Measurements from ENCODE around the gene CT45A1.
"Not testable (repeated sequence)": the region's sequence is repeated elsewhere in the genome, so short reads cannot be mapped to it uniquely, and the experiment has no call there.

CT45A1 gene

GRCh38 chrX:135713183-135713689 lies at the start of gene CT45A1:
Gene CT45A1, plus strand, starts transcription at chrX:135713639. Its CDS starts 5,302 bp downstream, at chrX:135718941.
- DNase-seq, result peak; percentile 19

GRCh38 chrX:135672979-135673378 lies 40.5 kb upstream of the CT45A1 start:
- not testable (repeated sequence) for DNase-seq

- DNase-seq, result peak; percentile 48
Measured at GRCh38 chrX:135688137-135688536, 25.3 kb upstream of the CT45A1 start.

GRCh38 chrX:135695471-135695870 lies 18.0 kb upstream of the CT45A1 start:
- DNase-seq, result no peak

- no peak for DNase-seq
Measured at GRCh38 chrX:135697601-135698000, 15.8 kb upstream of the CT45A1 start.

DNA sequence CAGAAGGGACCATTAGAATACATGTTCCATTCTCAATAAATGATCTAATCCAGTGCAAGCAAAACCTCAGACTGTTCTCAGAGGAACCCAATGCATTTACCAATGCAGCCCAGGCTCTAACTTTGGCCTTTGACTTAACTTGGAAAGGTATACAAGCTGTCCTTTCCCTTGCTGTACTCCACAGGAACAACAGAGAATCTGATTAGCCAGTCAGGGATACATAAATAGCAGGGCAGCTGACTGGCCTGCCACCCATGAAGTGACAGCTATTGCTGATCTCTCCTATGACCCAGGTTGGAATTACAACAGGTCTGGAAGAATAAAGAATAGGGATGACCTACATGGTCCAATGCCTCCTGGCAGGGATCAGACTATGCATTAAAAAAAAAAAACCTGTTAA lies 14.5 kb upstream of the CT45A1 start:
- DNase-seq, result no peak

DNA sequence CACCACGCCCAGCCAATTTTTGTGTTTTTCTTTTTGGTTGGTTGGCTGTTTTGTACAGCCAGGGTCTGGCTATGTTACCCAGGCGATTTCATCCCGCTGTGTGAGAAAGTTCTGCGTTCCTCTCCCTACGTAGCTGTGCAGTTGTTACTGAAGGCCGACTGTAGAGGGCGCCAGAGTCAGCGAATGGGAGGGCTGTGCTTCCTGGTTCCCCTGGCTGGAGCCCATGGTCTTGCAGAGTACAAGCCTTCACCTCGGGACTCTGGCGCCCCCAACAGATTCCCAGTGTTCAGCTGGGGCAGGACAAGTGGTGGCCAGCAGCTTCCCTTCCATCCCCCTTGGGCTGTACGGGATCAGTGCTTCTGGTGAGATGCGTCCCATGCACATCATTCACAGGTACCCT lies 5.6 kb upstream of the CT45A1 start:
- DNase-seq, result peak; percentile 35

DNA sequence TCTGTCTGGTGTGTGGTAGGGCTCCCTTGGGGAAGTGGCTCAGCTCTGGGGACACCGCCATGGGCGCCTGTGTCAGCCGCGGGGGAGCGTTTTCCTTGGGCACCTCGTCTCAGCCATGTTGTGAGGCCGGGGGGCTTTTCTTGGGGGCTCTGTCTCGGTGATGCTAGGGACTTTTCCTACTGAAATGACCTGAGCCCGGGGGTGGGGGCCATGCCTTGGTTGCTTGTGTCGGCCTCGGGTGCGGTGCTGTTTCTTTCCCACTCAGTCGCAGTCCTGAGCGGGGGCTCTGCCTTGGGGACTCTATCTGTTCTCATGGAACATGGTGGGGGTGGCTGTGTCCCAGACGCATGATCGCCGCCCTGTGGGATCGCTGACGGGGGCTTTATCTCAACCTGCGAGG lies 356 bp downstream of the CT45A1 start:
- no peak for DNase-seq

DNA sequence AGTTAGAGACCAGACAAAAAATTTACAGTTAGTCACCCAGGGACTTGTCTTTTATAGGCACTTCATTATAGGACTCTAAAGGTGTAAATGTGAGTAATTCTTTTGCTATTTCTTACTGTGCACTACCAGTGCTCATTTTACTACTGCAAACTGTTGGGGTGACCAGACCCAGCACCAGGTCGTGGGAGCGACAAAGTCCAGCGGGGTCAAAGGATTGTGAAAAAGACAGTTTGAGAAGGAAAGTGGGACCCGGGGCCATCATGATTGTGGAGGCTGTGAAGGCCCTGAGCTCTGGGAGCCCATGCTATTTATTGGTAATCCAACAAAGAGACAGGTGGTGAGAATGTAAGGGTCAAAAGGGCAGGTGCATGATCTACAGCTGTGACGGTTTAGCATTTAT lies 21.2 kb downstream of the CT45A1 start:
- not testable (repeated sequence) for DNase-seq

GRCh38 chrX:135737366-135738071 lies 24.1 kb downstream of the CT45A1 start:
- DNase-seq, result no peak

- DNase-seq, result no peak
Measured at GRCh38 chrX:135740681-135741149, 27.3 kb downstream of the CT45A1 start.

DNA sequence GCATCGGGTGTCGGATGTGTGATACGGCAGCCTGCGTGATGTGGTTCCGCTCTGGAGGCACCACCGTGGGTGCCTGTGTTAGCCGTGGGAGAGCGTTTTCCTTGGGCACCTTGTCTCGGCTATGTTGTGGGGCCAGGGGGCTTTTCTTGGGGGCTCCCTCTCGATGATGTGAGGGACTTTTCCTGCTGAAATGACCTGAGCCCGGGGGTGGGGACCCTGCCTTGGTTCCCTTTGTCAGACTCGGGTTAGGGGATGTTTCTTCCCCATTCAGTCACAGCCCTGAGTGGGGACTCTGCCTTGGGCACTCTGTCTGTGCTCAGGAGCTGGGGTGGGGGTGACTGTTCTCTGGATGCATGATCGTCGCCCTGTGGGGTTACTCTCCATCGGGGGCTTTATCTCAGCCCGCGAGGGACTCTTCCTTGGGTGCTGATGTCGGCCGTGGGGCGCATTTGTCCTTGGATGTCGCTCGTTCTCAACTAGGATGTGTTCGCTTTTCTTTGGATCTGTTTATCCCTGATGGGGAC lies 27.8 kb downstream of the CT45A1 start:
- DNase-seq, result no peak

DNA sequence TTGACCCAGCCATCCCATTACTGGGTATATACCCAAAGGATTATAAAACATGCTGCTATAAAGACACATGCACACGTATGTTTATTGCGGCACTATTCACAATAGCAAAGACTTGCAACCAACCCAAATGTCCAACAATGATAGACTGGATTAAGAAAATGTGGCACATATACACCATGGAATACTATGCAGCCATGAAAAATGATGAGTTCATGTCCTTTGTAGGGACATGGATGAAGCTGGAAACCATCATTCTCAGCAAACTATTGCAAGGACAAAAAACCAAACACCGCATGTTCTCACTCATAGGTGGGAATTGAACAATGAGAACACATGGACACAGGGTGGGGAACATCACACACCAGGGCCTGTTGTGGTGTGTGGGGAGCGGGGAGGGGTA lies 31.3 kb downstream of the CT45A1 start:
- DNase-seq, result not testable (repeated sequence)

- not testable (repeated sequence) for DNase-seq
Measured at GRCh38 chrX:135768091-135768490, 54.7 kb downstream of the CT45A1 start, which contains the start of gene CT45A3. Gene CT45A3, minus strand, starts transcription at chrX:135768191. Its CDS starts 3,747 bp downstream, at chrX:135764444.

Data from NCI-H69 (cell line).